SK-N-MC (cell line): ENCODE measurements around the gene FARS2.

Source experiments
- DNase-seq: peaks from one replicate; pipeline ENCODE4 v3.0.0-alpha.2; 2011; ENCODE audit warnings: low read depth, low spot score
- H3K27ac ChIP-seq: fragments of 200-600 bp; sonication (generic); 2 replicates; pipeline ENCODE4 v1.5.1; 2016; ENCODE audit warnings: mixed run types
- H3K36me3 ChIP-seq: fragments of 200-600 bp; sonication (generic); 2 replicates; pipeline ENCODE4 v1.6.1; 2017; ENCODE audit warnings: antibody characterized with exemption, low read length, mixed read lengths; ENCODE audit not compliant: insufficient read depth
- H3K4me3 ChIP-seq: fragments of 200-600 bp; sonication (generic); 2 replicates; pipeline ENCODE4 v1.5.1; 2016
- H3K9ac ChIP-seq: fragments of 200-600 bp; sonication (generic); 2 replicates; pipeline ENCODE4 v1.8.0; 2017; ENCODE audit warnings: mixed run types, mixed read lengths; ENCODE audit not compliant: insufficient read length
- H3K9me3 ChIP-seq: fragments of 200-600 bp; sonication (generic); 2 replicates; pipeline ENCODE4 v1.6.1; 2017; ENCODE audit warnings: low read depth, mild to moderate bottlenecking, antibody characterized with exemption, low read length, moderate library complexity, mixed read lengths
- EZH2 ChIP-seq: fragments of 200-600 bp; sonication (generic); IDR thresholded peaks from one replicate; pipeline ENCODE4 v1.6.1; 2017; ENCODE audit warnings: antibody characterized with exemption
- FOXP2 ChIP-seq: optimal IDR thresholded peaks from 2 replicates; pipeline ENCODE3; 2011; ENCODE audit warnings: mild to moderate bottlenecking, moderate library complexity; ENCODE audit not compliant: insufficient read depth; ENCODE audit errors: extremely low read length, control extremely low read depth
- POLR2AphosphoS5 ChIP-seq: IDR thresholded peaks from 2 replicates; pipeline ENCODE4 v1.6.1; 2012; ENCODE audit warnings: mild to moderate bottlenecking, low read depth, low read length, borderline replicate concordance

FARS2 gene

DNA sequence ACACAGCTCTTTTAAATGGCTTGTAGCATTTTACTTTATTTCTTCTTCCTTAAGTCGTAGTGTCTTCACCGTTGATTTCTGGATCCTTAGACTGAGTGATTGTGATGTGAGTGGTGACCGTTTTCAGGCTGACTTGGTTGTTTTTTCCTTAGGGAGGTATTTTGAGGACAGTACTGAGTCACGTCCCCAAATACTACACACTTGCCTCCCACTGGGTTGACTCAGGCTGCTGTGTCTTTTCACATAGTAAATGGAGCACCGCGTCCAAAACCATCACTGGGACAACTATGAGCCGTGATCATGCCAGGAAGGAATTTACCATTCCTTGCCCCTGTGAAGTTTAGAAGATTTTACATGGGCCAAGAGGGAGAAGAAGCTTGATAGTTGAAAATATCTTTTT, 174.1 kb downstream of the FARS2 start:
- Histone ChIP-seq H3K36me3 (no peaks in the 10 kb centered on the region), H3K27ac (no peak overlapping the region), H3K9me3 (no peaks in the 10 kb centered on the region), H3K9ac (no peak overlapping the region), H3K4me3 (no peak overlapping the region)
- TF ChIP-seq EZH2 (no peak), POLR2AphosphoS5 (no peak), FOXP2 (no peak)
- no peak for DNase-seq

DNA sequence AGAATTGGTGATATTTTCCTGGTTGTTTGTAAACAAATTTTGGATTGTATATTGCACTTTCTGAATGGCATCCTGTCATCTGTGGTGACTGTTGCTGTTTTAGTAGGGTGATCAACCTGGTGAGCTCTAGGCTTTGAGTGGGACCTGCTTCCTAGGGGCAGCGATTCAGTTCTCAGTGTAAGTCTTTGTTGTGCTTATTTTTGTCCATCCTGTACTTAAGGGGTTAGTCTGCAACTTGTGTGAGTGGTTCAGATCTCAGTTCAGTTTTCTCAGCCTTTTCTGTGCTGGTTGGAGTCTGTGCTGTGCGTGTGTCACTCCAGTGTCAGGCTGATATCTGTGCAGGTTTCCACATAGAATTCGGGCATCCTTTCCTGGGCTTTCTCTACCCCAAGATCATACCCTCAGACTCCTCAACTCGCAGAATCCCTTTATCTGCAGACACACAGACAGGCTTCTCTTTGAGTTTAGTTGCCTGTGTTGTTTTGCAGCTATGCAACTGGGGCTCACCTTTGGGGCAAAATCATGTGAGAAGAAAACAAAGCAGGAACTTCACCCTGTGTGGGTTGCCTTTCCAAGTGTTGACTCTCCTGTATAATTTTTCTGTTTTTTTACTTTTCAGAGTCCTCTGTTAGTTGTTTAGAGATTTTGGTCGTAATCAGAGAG, 177.7 kb downstream of the FARS2 start:
- H3K9me3 ChIP-seq = no peaks in the 10 kb centered on the region
- no peaks in the 10 kb centered on the region for H3K36me3 ChIP-seq
- TF ChIP-seq POLR2AphosphoS5 = no peak
- TF ChIP-seq FOXP2 = no peak
- no peak for TF ChIP-seq EZH2
- no peak for DNase-seq
- H3K27ac ChIP-seq = no peak overlapping the region
- no peak overlapping the region for H3K4me3 ChIP-seq
- no peak overlapping the region for H3K9ac ChIP-seq

DNA sequence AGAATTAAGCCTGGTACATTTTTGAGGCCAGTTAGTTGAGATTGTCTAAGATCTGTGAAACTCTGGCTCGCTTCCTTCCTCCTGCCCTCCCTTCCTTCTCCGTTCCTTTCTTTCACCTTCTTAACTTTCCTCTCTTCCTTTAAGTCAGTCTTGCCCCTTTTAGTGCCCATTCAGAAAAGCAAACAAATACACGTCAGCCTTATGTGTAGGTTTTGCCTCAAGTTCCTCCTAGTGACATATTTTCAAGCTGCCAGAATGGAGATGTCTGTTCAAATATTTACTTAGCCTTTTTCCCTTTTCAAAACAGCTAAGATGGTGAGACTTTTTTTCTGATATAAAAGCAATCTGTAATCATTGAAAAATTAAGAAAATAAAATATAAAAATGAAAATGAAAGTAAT, 178.4 kb downstream of the FARS2 start:
- Histone ChIP-seq H3K36me3 (no peaks in the 10 kb centered on the region), H3K9me3 (no peaks in the 10 kb centered on the region), H3K4me3 (no peak overlapping the region), H3K9ac (no peak overlapping the region), H3K27ac (no peak overlapping the region)
- no peak for TF ChIP-seq POLR2AphosphoS5
- no peak for DNase-seq

DNA sequence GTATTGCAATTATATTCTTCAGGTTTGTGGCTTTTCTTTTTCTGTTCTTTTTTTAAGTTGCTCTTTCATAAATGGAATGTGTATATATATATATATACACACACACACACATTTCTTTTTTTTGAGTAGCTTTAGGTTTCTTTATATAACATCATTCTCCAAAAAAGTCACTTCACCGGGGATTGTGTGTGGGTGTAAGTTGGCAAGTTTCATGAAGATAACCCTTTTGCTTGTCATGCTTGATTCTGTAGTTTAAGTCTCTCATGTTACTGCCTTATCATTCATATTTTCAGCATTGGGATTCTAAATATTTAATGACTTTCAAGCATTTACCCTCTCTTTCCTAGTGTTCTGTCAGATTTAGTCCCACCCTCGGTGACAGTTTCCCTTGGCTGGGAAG, 181.0 kb downstream of the FARS2 start:
- DNase-seq = no peak
- Histone ChIP-seq H3K4me3 (no peak overlapping the region), H3K27ac (no peak overlapping the region), H3K36me3 (no peaks in the 10 kb centered on the region), H3K9ac (no peak overlapping the region), H3K9me3 (no peaks in the 10 kb centered on the region)
- no peak for TF ChIP-seq EZH2
- TF ChIP-seq POLR2AphosphoS5 = no peak
- no peak for TF ChIP-seq FOXP2

DNA sequence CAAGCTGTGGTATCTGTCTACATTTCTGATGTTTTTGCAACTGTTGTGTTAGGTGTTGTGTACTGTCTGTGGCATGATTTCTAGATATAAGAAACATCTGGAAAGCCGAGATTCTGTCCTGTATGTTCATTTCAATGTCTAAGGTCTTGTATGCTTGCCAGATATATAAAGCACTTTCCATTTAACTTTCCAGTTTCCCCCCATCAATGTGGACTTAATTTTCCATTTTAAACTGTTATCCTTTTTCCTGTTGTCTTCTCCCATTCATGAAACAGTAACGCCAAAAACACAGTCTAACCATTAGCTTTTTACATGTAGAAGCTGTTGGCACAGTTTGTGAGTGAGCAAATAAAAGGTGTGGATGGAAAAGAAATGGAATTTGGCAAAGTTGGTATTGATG, 181.6 kb downstream of the FARS2 start:
- no peak overlapping the region for H3K9ac ChIP-seq
- no peaks in the 10 kb centered on the region for H3K9me3 ChIP-seq
- H3K27ac ChIP-seq = no peak overlapping the region
- no peak overlapping the region for H3K4me3 ChIP-seq
- no peak for DNase-seq
- TF ChIP-seq EZH2 (no peak), FOXP2 (no peak), POLR2AphosphoS5 (no peak)
- H3K36me3 ChIP-seq = no peaks in the 10 kb centered on the region

DNA sequence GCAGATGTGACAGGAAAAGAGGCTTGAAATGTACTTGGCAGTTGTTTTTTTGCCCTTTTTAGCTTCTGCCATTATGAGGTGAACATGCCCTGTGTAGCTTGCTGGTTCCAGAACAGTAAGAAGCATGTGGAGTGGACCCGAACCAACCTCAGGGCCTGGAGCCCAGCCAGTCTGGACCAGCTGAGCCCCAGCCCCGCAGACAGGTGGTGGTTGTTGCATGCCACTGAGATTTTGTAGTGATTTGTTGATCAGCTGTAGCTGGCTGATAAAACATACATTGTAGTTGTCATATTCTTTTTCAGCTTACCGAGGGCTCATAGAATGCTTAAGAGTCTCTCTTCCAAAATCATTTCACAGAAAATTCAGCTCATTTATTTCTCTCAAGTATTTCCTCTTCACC, 182.2 kb downstream of the FARS2 start:
- Histone ChIP-seq H3K9ac (no peak overlapping the region), H3K27ac (no peak overlapping the region), H3K9me3 (no peaks in the 10 kb centered on the region), H3K36me3 (no peaks in the 10 kb centered on the region), H3K4me3 (no peak overlapping the region)
- DNase-seq = no peak
- TF ChIP-seq EZH2 (no peak), FOXP2 (no peak), POLR2AphosphoS5 (no peak)

DNA sequence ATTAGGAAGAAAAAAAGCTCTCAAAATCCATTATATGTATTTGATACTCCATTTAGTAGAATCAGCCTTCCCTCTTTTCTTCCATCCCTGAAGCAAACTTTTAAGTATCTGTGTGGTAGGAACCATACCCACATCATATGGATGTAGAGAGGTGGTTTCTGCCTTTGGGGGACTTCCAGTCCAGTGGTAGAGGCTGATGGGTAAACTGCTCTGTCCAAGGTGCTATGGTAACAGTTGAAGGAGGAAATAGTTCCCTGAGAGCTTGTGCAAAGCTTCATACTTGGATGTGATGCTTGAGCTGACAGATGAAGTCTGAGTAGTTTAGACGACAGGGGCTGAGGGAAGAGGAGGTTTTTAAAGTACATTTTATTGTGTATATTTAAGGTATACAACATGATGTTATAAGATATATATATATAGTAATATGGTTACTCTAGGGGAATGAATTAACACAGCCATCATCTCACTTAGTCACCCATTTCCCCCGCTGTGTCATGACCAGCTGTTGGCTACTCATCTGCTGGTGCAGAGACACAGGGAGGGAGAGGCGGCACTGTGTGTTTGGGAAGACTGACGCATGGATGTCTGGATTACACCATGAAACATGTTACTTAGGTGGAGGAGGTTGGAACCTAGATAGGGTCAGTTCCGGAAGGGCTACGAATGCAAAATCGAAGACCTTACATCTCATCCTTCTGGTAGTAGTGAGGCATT, 185.2 kb downstream of the FARS2 start:
- no peaks in the 10 kb centered on the region for H3K36me3 ChIP-seq
- TF ChIP-seq EZH2 = no peak
- no peak for TF ChIP-seq POLR2AphosphoS5
- TF ChIP-seq FOXP2 = no peak
- no peak overlapping the region for H3K27ac ChIP-seq
- H3K9me3 ChIP-seq = no peaks in the 10 kb centered on the region
- H3K9ac ChIP-seq = no peak overlapping the region
- DNase-seq = no peak
- no peak overlapping the region for H3K4me3 ChIP-seq

DNA sequence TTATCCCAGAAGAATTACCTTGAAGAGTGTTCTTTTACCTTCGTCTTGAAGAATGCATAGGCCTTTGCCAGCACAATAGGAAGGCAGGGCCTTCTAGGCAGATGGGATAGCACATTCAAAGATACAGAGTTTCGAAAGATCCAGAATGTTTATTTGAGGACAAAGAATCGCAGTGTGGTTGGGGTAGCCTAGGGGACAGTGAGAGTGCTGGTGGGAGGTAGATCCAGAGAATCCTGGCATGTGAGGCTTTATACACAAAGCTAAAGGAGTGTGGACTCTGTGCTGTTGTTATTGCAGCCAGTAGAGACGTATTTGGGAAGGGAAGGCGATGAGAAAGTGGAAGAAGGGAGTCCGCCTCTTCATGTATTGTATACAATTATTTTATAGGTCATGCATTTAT, 186.6 kb downstream of the FARS2 start:
- no peak for DNase-seq
- TF ChIP-seq POLR2AphosphoS5 = no peak
- Histone ChIP-seq H3K36me3 (no peaks in the 10 kb centered on the region), H3K27ac (no peak overlapping the region), H3K9ac (no peak overlapping the region), H3K9me3 (no peaks in the 10 kb centered on the region), H3K4me3 (no peak overlapping the region)

DNA sequence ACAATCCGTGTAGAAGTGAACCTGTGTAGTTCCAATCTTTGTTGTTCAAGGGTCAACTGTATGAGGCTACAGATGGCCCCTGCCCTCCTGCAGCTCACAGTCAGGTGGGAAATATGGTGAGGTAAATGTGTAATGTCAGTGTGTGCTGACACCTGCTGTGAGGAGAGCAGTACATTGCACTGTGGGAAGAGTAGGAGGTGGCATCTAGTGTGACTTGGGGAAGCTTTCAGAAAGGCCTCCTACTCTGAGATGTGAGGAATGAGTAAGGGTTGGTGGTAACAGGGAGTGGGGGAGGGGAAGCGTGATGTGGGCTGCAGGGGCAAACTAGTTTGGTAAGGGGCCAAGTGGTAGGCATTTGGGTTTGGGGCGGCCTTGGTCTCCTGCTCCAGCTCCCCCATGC, 188.8 kb downstream of the FARS2 start:
- TF ChIP-seq FOXP2 (no peak), EZH2 (no peak), POLR2AphosphoS5 (no peak)
- no peak for DNase-seq

More for the DNA sequence above, 188.8 kb downstream of the FARS2 start:
- H3K9me3 ChIP-seq = no peaks in the 10 kb centered on the region
- no peaks in the 10 kb centered on the region for H3K36me3 ChIP-seq
- no peak overlapping the region for H3K9ac ChIP-seq
- H3K27ac ChIP-seq = no peak overlapping the region
- H3K4me3 ChIP-seq = no peak overlapping the region
